Liver (tissue), 3 donors: ENCODE data around the gene ING3.

Source experiments
- FOXA1 ChIP-seq: IDR thresholded peaks from 2 replicates; pipeline ENCODE4 v1.6.1; 2016; ENCODE audit warnings: antibody characterized with exemption
- GABPA ChIP-seq, 2 donors: IDR thresholded peaks in 1 of 2; conservative IDR thresholded peaks in 1 of 2; 2 replicates each; pipeline ENCODE4 v1.6.1; 2016; ENCODE audit warnings: antibody characterized with exemption in 2 of 2, mild to moderate bottlenecking in 1 of 2, moderate library complexity in 1 of 2
- TF ChIP-seq, protein P1 (sequence below): fragments of 150-350 bp; IDR thresholded peaks from 2 replicates; pipeline ENCODE4 v1.5.1; 2017; ENCODE audit warnings: improper control_type of control experiment, low read depth, low read length; ENCODE audit not compliant: missing input control
- TF ChIP-seq, protein P2 (sequence below): IDR thresholded peaks from 2 replicates; pipeline ENCODE4 v1.6.1; 2016; ENCODE audit warnings: antibody characterized with exemption
- TF ChIP-seq, protein P3 (sequence below): IDR thresholded peaks from 2 replicates; pipeline ENCODE4 v1.6.1; 2016; ENCODE audit warnings: antibody characterized with exemption, mild to moderate bottlenecking
- donor health status: healthy.
- donor health status: healthy.

DNA sequence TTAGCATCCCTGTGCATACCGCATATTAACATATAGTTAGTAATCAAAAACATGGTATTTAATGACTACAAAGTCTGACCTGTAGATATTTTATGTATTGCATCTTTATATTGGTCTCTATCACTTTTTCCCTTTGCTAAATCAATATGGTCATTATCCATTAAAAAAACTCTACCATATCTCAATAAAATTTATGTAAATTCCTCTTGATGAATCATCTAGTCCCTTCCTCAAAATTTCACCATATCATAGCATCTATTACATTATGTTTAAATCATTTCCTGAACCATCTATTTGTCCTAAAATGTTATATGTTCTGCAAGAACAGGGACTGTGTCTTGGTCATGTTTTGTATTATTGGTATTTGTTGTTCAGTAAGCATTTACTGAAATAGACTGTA lies 7.7 kb upstream of the ING3 start:
- TF ChIP-seq, protein P1, sequence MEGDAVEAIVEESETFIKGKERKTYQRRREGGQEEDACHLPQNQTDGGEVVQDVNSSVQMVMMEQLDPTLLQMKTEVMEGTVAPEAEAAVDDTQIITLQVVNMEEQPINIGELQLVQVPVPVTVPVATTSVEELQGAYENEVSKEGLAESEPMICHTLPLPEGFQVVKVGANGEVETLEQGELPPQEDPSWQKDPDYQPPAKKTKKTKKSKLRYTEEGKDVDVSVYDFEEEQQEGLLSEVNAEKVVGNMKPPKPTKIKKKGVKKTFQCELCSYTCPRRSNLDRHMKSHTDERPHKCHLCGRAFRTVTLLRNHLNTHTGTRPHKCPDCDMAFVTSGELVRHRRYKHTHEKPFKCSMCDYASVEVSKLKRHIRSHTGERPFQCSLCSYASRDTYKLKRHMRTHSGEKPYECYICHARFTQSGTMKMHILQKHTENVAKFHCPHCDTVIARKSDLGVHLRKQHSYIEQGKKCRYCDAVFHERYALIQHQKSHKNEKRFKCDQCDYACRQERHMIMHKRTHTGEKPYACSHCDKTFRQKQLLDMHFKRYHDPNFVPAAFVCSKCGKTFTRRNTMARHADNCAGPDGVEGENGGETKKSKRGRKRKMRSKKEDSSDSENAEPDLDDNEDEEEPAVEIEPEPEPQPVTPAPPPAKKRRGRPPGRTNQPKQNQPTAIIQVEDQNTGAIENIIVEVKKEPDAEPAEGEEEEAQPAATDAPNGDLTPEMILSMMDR, result no peak
- TF ChIP-seq, protein P2, sequence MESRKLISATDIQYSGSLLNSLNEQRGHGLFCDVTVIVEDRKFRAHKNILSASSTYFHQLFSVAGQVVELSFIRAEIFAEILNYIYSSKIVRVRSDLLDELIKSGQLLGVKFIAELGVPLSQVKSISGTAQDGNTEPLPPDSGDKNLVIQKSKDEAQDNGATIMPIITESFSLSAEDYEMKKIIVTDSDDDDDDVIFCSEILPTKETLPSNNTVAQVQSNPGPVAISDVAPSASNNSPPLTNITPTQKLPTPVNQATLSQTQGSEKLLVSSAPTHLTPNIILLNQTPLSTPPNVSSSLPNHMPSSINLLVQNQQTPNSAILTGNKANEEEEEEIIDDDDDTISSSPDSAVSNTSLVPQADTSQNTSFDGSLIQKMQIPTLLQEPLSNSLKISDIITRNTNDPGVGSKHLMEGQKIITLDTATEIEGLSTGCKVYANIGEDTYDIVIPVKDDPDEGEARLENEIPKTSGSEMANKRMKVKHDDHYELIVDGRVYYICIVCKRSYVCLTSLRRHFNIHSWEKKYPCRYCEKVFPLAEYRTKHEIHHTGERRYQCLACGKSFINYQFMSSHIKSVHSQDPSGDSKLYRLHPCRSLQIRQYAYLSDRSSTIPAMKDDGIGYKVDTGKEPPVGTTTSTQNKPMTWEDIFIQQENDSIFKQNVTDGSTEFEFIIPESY, result no peak
- TF ChIP-seq, protein P3, sequence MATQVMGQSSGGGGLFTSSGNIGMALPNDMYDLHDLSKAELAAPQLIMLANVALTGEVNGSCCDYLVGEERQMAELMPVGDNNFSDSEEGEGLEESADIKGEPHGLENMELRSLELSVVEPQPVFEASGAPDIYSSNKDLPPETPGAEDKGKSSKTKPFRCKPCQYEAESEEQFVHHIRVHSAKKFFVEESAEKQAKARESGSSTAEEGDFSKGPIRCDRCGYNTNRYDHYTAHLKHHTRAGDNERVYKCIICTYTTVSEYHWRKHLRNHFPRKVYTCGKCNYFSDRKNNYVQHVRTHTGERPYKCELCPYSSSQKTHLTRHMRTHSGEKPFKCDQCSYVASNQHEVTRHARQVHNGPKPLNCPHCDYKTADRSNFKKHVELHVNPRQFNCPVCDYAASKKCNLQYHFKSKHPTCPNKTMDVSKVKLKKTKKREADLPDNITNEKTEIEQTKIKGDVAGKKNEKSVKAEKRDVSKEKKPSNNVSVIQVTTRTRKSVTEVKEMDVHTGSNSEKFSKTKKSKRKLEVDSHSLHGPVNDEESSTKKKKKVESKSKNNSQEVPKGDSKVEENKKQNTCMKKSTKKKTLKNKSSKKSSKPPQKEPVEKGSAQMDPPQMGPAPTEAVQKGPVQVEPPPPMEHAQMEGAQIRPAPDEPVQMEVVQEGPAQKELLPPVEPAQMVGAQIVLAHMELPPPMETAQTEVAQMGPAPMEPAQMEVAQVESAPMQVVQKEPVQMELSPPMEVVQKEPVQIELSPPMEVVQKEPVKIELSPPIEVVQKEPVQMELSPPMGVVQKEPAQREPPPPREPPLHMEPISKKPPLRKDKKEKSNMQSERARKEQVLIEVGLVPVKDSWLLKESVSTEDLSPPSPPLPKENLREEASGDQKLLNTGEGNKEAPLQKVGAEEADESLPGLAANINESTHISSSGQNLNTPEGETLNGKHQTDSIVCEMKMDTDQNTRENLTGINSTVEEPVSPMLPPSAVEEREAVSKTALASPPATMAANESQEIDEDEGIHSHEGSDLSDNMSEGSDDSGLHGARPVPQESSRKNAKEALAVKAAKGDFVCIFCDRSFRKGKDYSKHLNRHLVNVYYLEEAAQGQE, result no peak
- TF ChIP-seq FOXA1, result no peak
- no peak for TF ChIP-seq GABPA (IDR thresholded peaks at IDR 0.05 in 1 of 2, conservative IDR thresholded peaks at IDR 0.05 in 1 of 2)
